GM11168 (cell line): ENCODE measurements around the gene EIF4G2.

ENCODE experiments used
- in situ Hi-C: fragments of 300-500 bp; cut with MboI; formaldehyde crosslinking; loops from one replicate; pipeline ENCODE4 v1.12.0; 2022; ENCODE audit warnings: low sequenced_read_pairs; ENCODE audit not compliant: unreplicated experiment

The EIF4G2 gene

DNA sequence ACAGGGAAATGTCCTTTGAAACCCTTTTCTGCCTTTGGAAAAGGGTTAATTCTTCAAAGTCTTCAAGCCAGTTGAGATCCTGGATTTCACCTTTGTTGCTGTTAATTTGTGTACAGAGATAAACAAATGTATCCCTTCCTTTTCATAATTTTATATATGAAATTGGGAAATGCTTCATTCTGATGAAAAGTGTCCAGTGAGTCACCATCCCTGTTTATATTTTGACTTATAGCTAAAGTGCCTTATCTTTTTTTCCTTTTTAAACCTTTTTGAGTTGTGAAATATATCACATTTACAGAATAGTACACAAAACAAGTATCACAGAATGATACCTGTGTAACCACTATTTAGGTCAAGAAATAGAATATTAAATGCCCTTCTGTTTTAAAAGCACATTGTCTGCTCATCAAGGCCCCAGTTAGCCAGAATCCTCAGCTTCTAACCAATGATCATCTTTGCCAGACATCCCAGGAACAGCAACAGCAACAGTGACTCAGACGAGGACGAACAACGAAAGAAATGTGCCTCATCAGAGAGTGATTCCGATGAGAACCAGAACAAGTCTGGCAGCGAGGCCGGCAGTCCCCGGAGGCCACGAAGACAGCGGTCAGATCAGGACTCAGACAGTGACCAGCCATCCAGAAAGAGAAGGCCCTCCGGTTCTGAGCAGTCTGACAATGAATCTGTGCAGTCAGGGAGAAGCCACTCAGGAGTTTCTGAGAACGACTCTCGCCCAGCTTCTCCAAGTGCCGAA lies 30.3 kb downstream of the EIF4G2 start:
- in situ Hi-C loops = no loop called here

DNA sequence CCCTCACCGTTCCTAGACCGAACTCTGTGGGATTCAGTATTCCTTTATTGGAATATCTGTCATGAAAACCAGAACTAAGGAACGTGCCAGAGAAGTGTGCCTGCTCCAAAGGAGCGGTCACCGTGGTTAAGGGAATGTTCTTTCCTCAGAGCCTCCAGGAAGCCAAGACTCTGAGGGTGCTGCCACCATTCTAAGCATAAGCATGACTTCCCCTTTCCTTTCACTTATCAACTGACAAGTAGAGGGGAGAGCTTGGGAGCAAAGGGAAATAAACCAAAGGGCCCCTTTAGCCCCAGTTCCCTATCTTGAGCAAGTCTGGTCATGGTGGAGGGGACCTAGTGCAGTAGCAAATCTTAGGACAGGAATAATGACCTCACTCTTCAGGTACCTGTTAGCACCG lies 30.9 kb downstream of the EIF4G2 start:
- in situ Hi-C loops = no loop called here

DNA sequence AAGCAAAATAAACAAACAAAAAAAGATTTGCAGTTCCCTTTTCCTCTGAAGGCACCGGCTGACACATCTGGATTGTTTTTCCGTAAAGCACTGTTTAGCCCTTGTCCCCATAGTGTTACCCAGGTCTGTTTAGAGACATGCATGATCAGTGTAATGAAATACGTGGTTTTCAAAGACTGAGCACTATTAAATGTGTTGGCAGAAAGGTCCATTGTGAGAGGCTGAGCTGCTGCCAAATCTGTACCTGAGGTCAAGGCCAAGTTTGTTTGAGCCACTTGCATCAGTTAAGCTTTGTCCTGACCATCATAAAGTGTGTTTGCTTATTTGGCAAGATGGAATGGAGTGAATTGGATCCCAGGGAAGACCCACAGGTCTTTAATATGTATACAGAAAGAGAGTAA lies 31.3 kb downstream of the EIF4G2 start:
- in situ Hi-C loops = no loop called here

DNA sequence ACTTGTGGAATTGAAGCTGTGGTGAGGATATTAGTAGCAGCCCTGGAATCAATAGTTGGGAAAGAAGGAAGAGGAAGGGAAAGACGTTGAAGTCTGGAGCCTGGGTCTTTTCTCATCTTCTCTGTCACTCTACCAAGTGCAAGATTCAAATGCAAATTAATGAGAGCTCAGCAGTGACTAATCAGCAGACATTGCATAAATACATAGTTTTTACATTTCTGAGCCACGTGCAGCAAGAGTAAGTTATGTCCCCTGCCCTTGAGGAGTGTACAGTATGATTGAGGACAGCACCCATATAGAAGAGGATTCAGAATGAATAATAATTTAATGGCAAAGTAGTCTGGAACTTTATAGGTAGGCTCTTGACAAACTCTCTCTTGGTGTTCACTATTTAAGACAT lies 33.9 kb downstream of the EIF4G2 start:
- in situ Hi-C loops = no loop called here

DNA sequence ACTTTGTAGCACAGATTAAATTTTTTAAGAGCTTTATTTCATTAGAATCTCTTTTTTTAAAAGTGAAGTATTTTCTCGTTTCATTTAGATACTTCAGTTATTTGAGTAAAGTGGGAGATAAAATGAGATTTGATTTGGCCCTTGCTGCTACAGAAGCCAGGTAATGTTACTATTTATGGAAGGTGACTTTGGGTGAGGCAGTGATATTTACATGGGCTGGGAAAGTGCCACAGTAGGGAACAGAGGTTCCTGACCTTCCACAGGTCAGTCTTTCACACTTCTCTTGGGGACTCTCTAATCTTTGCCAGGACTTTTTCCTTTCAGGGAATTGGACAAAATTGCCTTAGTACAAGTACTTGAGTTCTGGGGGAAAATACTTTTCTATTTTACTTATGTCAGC lies 37.3 kb downstream of the EIF4G2 start:
- in situ Hi-C loops = no loop called here

DNA sequence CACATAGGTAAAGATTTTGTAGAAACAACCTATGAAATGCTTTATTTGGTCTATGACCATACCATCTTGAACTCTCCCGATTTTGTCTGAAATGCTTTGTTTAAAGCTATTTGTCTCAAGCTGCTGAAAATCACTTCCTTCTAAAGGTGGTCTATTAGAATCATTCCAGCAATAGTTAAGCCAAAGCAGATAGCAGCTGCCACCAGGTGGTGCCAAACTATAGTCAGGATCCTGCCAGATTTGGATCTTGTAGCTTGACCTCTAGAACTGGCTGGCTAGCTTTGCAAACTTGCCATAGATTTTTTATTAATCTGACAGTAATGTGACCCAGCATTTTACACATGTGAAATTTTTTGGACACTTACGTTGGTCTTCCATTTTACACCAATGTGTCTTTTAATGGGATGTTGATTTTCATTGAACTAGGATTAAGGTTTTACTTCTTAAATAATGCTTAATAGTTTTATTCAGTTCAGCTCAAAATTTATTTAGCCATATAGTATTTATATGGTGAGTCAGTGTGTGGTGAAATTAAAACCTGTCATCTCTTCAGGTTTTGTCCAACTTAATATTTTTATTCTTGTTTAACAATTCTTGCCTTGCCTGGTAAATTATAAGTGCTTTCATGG lies 38.0 kb downstream of the EIF4G2 start:
- in situ Hi-C loops = no loop called here

DNA sequence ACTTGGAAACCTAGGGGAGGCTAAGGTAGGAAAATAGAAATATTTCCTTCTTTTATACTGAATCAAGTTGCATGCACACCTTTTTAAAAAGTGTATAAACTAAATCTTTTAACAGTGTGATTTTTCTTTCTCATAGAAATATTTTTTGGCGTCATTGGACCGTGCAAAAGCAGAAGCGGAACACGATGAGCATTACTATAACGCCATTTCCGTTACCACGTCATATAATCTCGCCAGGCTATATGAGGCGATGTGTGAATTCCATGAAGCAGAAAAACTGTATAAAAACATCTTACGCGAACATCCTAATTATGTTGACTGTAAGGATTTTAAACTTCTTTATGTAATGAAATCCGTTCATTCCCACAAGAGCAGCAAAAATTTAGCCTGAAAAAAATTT lies 44.3 kb downstream of the EIF4G2 start:
- in situ Hi-C loops = no loop called here

DNA sequence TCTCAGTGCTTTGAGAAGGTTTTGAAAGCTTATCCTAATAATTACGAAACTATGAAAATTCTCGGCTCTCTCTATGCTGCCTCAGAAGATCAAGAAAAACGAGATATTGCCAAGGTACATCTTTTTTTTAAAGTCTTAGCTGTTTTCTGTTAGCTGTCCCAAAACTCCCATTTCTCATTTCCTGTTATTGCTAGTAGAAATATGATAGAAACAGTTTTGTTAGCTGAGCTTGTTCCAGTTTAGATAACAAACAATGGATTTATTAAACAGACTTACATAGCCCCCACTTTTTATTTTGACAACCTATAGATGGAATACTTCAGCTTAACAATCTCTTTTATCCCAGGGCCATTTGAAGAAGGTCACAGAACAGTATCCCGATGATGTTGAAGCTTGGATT lies 45.0 kb downstream of the EIF4G2 start:
- in situ Hi-C loops = no loop called here

DNA sequence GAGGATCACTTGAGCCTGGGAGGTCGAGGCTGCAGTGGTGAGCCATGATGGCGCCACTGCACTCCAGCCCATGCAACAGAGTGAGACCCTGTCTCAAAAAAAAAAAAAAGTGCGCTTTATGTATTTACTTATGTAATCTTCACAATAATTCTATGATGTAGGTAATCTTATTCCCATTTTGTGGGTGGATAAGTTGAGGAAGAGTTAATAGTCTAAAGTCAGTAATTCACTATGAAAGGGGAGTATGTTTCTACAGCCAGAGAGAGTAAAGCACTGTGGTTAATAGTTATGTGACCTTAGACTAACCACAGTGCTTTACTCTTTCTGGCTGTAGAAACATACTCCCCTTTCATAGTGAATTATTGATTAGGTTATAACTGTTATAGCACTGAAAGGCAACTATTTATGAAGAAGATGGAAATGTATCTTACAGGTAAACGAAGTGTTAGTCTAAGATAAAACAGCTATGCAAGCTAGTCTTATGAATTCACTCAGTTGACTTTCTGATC lies 45.8 kb downstream of the EIF4G2 start:
- in situ Hi-C loops = no loop called here

DNA sequence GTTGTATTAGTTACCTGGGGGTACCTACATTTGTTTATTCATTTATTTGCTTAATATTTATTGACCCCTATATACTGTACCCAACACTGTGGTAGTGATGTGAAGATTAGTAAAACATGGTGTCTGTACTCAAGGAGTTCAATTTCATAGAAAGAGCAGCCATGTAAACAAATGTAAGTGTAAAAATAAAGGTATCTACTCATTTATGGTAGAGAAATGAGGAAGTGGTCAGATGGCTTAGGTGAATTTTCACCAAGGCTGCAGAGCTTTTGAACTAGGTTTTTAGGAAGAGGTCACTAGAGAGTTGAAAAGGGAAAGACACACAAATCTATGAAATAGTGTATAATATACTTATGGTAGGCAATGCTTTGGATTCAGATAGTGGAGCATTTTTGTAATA lies 46.5 kb downstream of the EIF4G2 start:
- in situ Hi-C loops = no loop called here

DNA sequence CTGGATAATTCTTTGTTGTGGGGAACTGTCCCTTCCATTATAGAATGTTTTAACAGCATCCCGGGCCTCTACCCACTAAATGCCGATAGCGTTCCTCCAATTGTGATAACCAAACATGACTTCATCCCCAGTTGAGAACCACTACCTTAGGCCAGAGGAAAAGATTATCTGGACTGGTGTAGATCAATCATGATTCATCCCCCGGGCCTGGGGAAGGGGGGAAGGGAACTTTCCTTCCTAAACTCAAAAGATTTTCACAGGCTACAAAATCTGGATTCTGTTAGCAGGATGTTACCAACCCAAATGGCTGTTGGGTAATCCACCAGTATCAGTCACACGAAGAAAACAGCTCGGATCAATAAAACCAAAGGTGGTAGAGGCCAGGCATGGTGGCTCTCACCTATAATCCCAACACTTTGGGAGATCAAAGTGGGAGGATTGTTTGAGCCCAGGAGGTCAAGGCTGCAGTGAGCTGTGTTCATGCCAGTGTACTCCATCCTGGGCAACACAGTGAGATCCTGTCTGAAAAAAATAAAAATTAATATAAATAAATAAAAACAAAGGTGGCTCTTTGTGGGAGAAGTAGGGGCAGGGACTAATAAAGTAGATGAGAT lies 47.5 kb downstream of the EIF4G2 start:
- in situ Hi-C loops = no loop called here

DNA sequence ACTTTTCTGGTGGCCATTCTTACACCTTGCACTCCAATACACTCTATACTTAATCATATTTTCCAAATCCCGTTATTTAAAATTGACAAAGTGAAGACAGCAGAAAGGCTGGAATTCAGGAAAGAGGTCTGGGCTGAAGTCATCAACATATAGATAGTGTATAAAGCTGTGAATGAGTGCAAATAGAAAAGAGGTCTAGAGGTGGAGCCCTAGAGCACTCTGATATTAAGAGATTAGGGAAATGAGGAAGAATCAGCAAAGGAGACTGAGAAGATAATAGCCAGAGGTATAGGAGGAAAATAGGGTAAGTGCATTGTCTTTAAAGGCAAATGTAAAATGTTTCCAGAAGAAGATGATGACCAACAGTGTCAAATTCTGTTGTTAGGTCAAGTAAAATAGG lies 49.8 kb downstream of the EIF4G2 start:
- in situ Hi-C loops = no loop called here

DNA sequence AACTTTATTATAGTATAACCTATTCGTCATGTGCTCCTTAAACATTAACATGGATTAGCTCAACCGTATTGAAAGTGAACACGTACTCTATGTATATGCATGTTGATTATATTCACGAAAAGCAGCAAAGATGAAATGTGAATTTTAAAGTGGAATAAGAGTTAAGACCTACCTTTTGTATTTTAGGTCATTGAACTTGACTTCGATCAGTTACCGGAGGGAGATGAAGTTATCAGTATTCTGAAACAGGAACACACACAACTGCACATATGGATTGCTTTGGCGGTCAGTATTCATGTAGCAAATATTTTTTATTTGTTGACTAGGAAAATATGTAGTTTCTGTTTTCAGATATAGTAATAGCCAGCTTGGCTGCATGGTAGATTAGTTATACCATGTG lies 56.2 kb downstream of the EIF4G2 start:
- in situ Hi-C loops = no loop called here

DNA sequence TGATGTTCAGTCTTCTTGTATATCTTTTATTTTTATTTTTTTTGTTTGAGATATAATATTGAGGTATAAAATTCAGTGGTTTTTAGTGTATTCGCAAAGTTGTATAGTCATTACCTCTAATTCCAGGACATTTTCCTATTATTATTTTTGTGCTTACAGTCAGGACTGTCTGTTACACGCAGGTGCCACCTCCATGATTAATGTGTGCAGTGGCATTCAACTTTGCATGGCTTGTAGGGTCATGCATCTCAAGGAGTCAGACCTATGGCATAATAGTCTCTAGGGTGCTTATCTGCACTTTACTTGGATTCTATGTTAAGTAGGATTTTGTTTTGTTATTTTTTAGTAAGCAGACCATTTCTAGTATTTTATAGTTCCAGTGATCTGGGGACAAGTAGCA lies 56.7 kb downstream of the EIF4G2 start:
- in situ Hi-C loops = no loop called here

DNA sequence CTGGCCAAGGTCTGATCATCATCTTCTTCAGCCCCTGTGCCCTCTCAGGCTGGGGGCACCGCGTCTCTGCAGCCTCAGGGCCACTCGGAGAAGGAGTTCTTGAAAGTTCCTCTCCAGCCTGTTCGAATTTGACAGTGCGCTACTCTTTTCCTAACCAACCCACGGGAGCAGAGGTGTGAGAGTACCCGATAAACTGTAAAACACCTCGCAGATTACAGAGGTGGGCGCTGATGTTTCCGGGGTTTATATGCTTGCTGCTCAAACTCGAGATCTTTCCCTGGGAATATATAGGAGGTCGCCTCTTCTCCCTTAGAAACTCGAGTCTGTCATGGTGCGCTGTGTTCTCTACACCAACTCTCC lies 57.2 kb downstream of the EIF4G2 start:
- in situ Hi-C loops = no loop called here

DNA sequence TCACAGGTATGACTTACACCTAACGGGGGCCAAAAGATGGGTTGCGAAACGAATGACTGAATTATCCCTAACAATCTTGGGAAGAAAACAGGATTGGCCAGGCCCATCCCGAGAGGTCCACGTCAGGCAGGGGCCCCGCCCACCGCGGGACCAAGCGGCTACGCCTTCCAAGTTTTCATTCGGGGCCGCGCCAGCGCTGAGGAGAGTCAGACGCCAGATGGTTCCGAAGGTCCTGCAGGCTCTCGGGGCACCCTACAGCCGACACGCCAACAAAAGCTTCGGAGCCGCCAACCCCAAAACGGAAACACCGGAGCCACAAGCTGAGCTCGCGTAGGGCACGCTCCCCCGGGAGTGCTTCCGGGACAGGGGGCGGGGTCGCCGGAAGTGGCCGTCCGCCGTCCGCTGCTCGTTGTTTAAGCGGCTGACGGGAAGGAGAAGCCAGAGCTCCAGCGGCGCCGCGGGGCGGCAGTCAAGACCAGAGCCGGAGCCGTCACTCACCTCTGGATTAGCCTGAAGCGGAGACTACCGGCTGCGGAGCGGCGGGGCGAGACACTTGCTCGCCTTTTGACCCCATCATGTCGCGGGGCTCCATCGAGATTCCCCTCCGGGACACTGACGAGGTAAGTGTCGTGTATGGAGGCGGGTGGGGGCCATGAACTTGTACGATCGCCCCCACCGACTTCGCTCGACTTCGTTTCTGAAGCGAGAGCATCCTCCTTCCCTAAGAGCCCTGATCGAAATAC lies 57.7 kb downstream of the EIF4G2 start, which contains the start of gene CTR9:
TSS of gene CTR9 (plus strand) at position 409 of the 743 bp plus-strand sequence. CDS start at position 576, 167 bp downstream.
- in situ Hi-C loops = no loop called here

DNA sequence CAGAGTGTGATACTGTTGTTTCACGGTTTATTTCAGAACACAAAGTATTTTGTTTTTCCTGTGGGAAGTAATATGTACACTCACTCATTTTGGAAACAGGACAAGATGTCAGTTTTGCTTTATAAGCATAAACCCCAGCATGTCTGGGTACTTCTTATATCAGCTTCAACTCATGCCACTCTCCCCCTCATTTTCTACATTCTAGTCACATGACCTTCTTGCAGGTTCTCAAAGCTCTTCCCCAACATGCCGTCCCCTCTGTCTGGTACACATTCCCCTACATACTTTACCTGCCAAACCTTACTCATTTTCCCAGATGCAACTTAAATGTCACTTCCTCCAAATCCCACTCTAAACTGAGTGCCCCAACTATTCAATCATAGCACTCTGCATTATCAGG lies 59.2 kb downstream of the EIF4G2 start:
- in situ Hi-C loops = no loop called here

DNA sequence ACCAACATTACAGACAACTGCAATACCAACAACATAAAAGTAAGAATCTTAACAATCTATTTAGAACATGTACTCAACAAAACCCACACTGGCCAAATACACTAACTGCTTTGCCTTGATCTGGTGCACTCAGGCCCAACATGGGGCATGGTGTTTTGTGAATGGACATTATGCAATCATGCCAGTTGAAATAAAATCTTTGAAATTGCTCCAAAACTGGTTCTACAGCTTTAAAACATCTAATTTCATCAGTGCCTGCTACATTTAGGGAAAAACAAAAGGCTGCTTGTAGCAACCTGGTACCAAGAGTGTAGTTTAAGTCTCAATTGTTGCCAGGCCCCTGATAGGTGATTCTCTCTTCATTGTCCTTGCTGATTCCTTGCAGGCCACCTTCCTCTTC lies 61.0 kb downstream of the EIF4G2 start:
- in situ Hi-C loops = no loop called here
